Upper lobe of left lung (tissue), 6 donors: ENCODE data around the gene FGF12. TPM values are rescaled to one million over a fixed set of nuclear protein-coding genes. Genes with fewer than 3 reads are reported as not detected.

Experiments
- ATAC-seq, 2 donors: fragments of 200-7000 bp; cut with Tn5 transposase; one replicate each; pipeline ENCODE4 v1.9.1; 2022; ENCODE audit warnings: mild to moderate bottlenecking in 2 of 2, moderate library complexity in 2 of 2; ENCODE audit not compliant: low FRiP score in 2 of 2
- DNase-seq, 2 donors: peaks; one replicate each; pipeline ENCODE4 v3.0.0-alpha.2; 2019 to 2020
- H3K27ac ChIP-seq, 4 donors: fragments of 200-600 bp; sonication (generic); one replicate each; pipeline ENCODE4 v1.5.1; 2016 to 2019
- H3K27me3 ChIP-seq, 4 donors: fragments of 200-600 bp; sonication (generic); one replicate each; pipeline ENCODE4 v1.5.1; 2017 to 2019
- H3K36me3 ChIP-seq, 4 donors: fragments of 200-600 bp; sonication (generic); one replicate each; pipeline ENCODE4 v1.5.1; 2016 to 2019
- H3K4me1 ChIP-seq, 4 donors: fragments of 200-600 bp; sonication (generic); one replicate each; pipeline ENCODE4 v1.5.1; 2018 to 2019
- H3K4me3 ChIP-seq, 4 donors: fragments of 200-600 bp; sonication (generic); one replicate each; pipeline ENCODE4 v1.5.1; 2017 to 2019; ENCODE audit warnings: mild to moderate bottlenecking in 2 of 4, moderate library complexity in 1 of 4
- H3K9me3 ChIP-seq, 4 donors: fragments of 200-600 bp; sonication (generic); one replicate each; pipeline ENCODE4 v1.5.1; 2018 to 2019
- CTCF ChIP-seq, 6 experiments: fragments of 450-650 bp in 4 of 6; fragments of 200-600 bp in 2 of 6; sonication (generic) in 2 of 6; IDR thresholded peaks; one replicate each; pipeline ENCODE4 v1.5.1; 2016 to 2019; ENCODE audit warnings: antibody characterized with exemption in 6 of 6
- EP300 ChIP-seq, 4 donors: sonication (generic); formaldehyde crosslinking; IDR thresholded peaks; one replicate each; pipeline ENCODE4 v1.5.1; 2017; ENCODE audit warnings: antibody characterized with exemption in 4 of 4, control low read depth in 2 of 4
- POLR2A ChIP-seq, 4 donors: fragments of 450-650 bp; IDR thresholded peaks; one replicate each; pipeline ENCODE4 v1.5.1; 2016 to 2017; ENCODE audit warnings: antibody characterized with exemption in 4 of 4, mild to moderate bottlenecking in 2 of 4
- POLR2AphosphoS5 ChIP-seq, 2 donors: sonication (generic); formaldehyde crosslinking; IDR thresholded peaks; one replicate each; pipeline ENCODE4 v1.5.1; 2017; ENCODE audit warnings: antibody characterized with exemption in 2 of 2
- WGBS, 2 donors: methylation state at CpG; one replicate each; pipeline ENCODE4 v1.1.5; 2017 to 2018; 5-methylcytosine and 5-hydroxymethylcytosine counted together
- total RNA-seq, 6 donors: library from RNA; depleted of rRNA in 4 of 6; stranded (reverse); fragments of >200 nt in 4 of 6; gene quantifications; one replicate each; pipeline versions ENCODE4 v1.1.0 to v1.2.1, GENCODE V29; 2016 to 2021
- donor health status: DM: no; HTN: no; CAD: no; lungs with moderate emphysema.
- donor health status: DM: no; HTN: yes; CAD: no; lungs with severe emphysema.

The FGF12 gene
- total RNA-seq, 6 donors from 2014 or later, result 0.83 to 5.3 (median 2.2) TPM

- DNase-seq (no peak), ATAC-seq (no peak)
- Histone ChIP-seq H3K27ac (no peak overlapping the region), H3K9me3 (no peaks in the 10 kb centered on the region), H3K4me1 (no peaks in the 10 kb centered on the region), H3K4me3 (no peak overlapping the region), H3K27me3 (no peaks in the 10 kb centered on the region), H3K36me3 (no peaks in the 10 kb centered on the region)
- 74 to 91% methylated on average over 2 of the region's 2 CpGs for WGBS, 2 donors
- TF ChIP-seq CTCF (IDR thresholded peaks at IDR 0.05) (no peak), EP300 (IDR thresholded peaks at IDR 0.05) (no peak), POLR2AphosphoS5 (IDR thresholded peaks at IDR 0.05) (no peak)
Measured at GRCh38 chr3:192317564-192317963, 409.8 kb downstream of the FGF12 start.

- DNase-seq (no peak), ATAC-seq (no peak)
- no peak for TF ChIP-seq POLR2AphosphoS5 (IDR thresholded peaks at IDR 0.05)
- no peak for TF ChIP-seq POLR2A (IDR thresholded peaks at IDR 0.05)
- no peak for TF ChIP-seq CTCF (IDR thresholded peaks at IDR 0.05)
- TF ChIP-seq EP300 (IDR thresholded peaks at IDR 0.05), result no peak
- no peak overlapping the region for H3K4me3 ChIP-seq
- H3K9me3 ChIP-seq, result no peaks in the 10 kb centered on the region
- no peaks in the 10 kb centered on the region for H3K27me3 ChIP-seq
- no peaks in the 10 kb centered on the region for H3K4me1 ChIP-seq
- no peaks in the 10 kb centered on the region for H3K36me3 ChIP-seq
- no peak overlapping the region for H3K27ac ChIP-seq
Measured at GRCh38 chr3:192313605-192314004, 413.7 kb downstream of the FGF12 start.

- no peaks in the 10 kb centered on the region for H3K36me3 ChIP-seq
- no peak for DNase-seq
- H3K9me3 ChIP-seq, result no peaks in the 10 kb centered on the region
- ATAC-seq, result no peak
- H3K4me1 ChIP-seq, result no peaks in the 10 kb centered on the region
- H3K27ac ChIP-seq, result no peak overlapping the region
- WGBS, 2 donors, result 85% methylated on average over 3 of the region's 3 CpGs
- no peak overlapping the region for H3K4me3 ChIP-seq
- no peaks in the 10 kb centered on the region for H3K27me3 ChIP-seq
- no peak for TF ChIP-seq POLR2A (IDR thresholded peaks at IDR 0.05)
- TF ChIP-seq EP300 (IDR thresholded peaks at IDR 0.05), result no peak
- no peak for TF ChIP-seq CTCF (IDR thresholded peaks at IDR 0.05)
- TF ChIP-seq POLR2AphosphoS5 (IDR thresholded peaks at IDR 0.05), result no peak
Measured at GRCh38 chr3:192307631-192308030, 419.7 kb downstream of the FGF12 start.

GRCh38 chr3:192303235-192303634 is 424.1 kb downstream of the FGF12 start:
- no peak for TF ChIP-seq POLR2A (IDR thresholded peaks at IDR 0.05)
- TF ChIP-seq CTCF (IDR thresholded peaks at IDR 0.05), result no peak
- TF ChIP-seq POLR2AphosphoS5 (IDR thresholded peaks at IDR 0.05), result no peak
- TF ChIP-seq EP300 (IDR thresholded peaks at IDR 0.05), result no peak
- 56 to 62% methylated on average over 3 of the region's 3 CpGs for WGBS, 2 donors
- ATAC-seq, result no peak
- H3K36me3 ChIP-seq, result no peaks in the 10 kb centered on the region
- H3K27ac ChIP-seq, result no peak overlapping the region
- no peaks in the 10 kb centered on the region for H3K4me1 ChIP-seq
- H3K4me3 ChIP-seq, result no peak overlapping the region
- no peak for DNase-seq
- H3K27me3 ChIP-seq, result no peaks in the 10 kb centered on the region
- no peaks in the 10 kb centered on the region for H3K9me3 ChIP-seq

GRCh38 chr3:192302721-192303120 is 424.6 kb downstream of the FGF12 start:
- Histone ChIP-seq H3K4me1 (no peaks in the 10 kb centered on the region), H3K4me3 (no peak overlapping the region), H3K36me3 (no peaks in the 10 kb centered on the region), H3K9me3 (no peaks in the 10 kb centered on the region), H3K27me3 (no peaks in the 10 kb centered on the region), H3K27ac (no peak overlapping the region)
- ATAC-seq (no peak), DNase-seq (no peak)
- no peak for TF ChIP-seq POLR2A (IDR thresholded peaks at IDR 0.05)
- no peak for TF ChIP-seq POLR2AphosphoS5 (IDR thresholded peaks at IDR 0.05)
- no peak for TF ChIP-seq EP300 (IDR thresholded peaks at IDR 0.05)
- TF ChIP-seq CTCF (IDR thresholded peaks at IDR 0.05), result no peak
